ENCODE results near the gene ADGRD2.

Gene ADGRD2

GRCh38 chr9:124500028-124500795 lies 50.0 kb downstream of the ADGRD2 start:
- DNase-seq: no peak

GRCh38 chr9:124500796-124501611 lies 50.8 kb downstream of the ADGRD2 start:
- DNase-seq: no peak

GRCh38 chr9:124501771-124502320 lies 51.6 kb downstream of the ADGRD2 start:
- DNase-seq: no peak

- no peak for DNase-seq
These were observed 52.8 kb downstream of the ADGRD2 start for GRCh38 chr9:124502711-124503702.

GRCh38 chr9:124503713-124504529 lies 53.7 kb downstream of the ADGRD2 start:
- no peak for DNase-seq

GRCh38 chr9:124504530-124505005 lies 54.3 kb downstream of the ADGRD2 start:
- no peak for DNase-seq

- no peak for DNase-seq
These were observed 55.0 kb downstream of the ADGRD2 start for GRCh38 chr9:124505006-124505900.

GRCh38 chr9:124505901-124506346 lies 55.7 kb downstream of the ADGRD2 start:
- no peak for DNase-seq

- no peak for DNase-seq
These were observed 56.2 kb downstream of the ADGRD2 start for GRCh38 chr9:124506433-124506832.

GRCh38 chr9:124506931-124507879 lies 57.0 kb downstream of the ADGRD2 start, which contains the start of gene NR5A1:
TSS of gene NR5A1 (minus strand) at chr9:124507399. CDS start at chr9:124503395, 4,004 bp downstream.
- DNase-seq: no peak

- DNase-seq: no peak
These were observed 57.7 kb downstream of the ADGRD2 start for GRCh38 chr9:124507880-124508423.

- DNase-seq: no peak
These were observed 60.6 kb downstream of the ADGRD2 start for GRCh38 chr9:124510650-124511425.

GRCh38 chr9:124511426-124511840 lies 61.2 kb downstream of the ADGRD2 start:
- DNase-seq: no peak

GRCh38 chr9:124511891-124512805 lies 61.9 kb downstream of the ADGRD2 start:
- no peak for DNase-seq

GRCh38 chr9:124512806-124513204 lies 62.6 kb downstream of the ADGRD2 start:
- DNase-seq: no peak

- no peak for DNase-seq
These were observed 63.2 kb downstream of the ADGRD2 start for GRCh38 chr9:124513376-124513994.
